IMR-90 (cell line): Measurements from ENCODE around the gene ABHD2.

Experiments
- CEBPB ChIP-seq: IDR thresholded peaks from 2 replicates; pipeline ENCODE4 v1.6.1; 2012; ENCODE audit warnings: low read depth, low read length, improper control_type of control experiment
- CHD1 ChIP-seq: IDR thresholded peaks from 2 replicates; pipeline ENCODE4 v1.6.1; 2012; ENCODE audit warnings: low read depth, low read length, improper control_type of control experiment
- FOS ChIP-seq: fragments of 150-350 bp; IDR thresholded peaks from 2 replicates; pipeline ENCODE4 v1.6.1; 2016; ENCODE audit warnings: low read depth, low read length
- MAZ ChIP-seq: IDR thresholded peaks from 2 replicates; pipeline ENCODE4 v1.6.1; 2012; ENCODE audit warnings: low read depth, mild to moderate bottlenecking, low read length, improper control_type of control experiment, moderate library complexity, borderline replicate concordance
- MXI1 ChIP-seq: IDR thresholded peaks from 2 replicates; pipeline ENCODE4 v1.6.1; 2012; ENCODE audit warnings: low read depth, mild to moderate bottlenecking, low read length, moderate library complexity, borderline replicate concordance
- POLR2A ChIP-seq: IDR thresholded peaks from 2 replicates; pipeline ENCODE4 v1.6.1; 2012; ENCODE audit warnings: mild to moderate bottlenecking, low read depth, low read length
- RCOR1 ChIP-seq: IDR thresholded peaks from 2 replicates; pipeline ENCODE4 v1.6.1; 2012; ENCODE audit warnings: mild to moderate bottlenecking, low read length, improper control_type of control experiment; ENCODE audit not compliant: insufficient replicate concordance
- RFX5 ChIP-seq: IDR thresholded peaks from 2 replicates; pipeline ENCODE4 v1.8.0; 2012; ENCODE audit warnings: low read depth, mild to moderate bottlenecking, low read length, moderate library complexity
- TF ChIP-seq, protein P1 (sequence below): conservative IDR thresholded peaks from 2 replicates; pipeline ENCODE4 v1.5.1; 2012; ENCODE audit warnings: mild to moderate bottlenecking, low read depth, low read length, improper control_type of control experiment
- TF ChIP-seq, protein P2 (sequence below): fragments of 150-350 bp; IDR thresholded peaks from 2 replicates; pipeline ENCODE4 v1.6.1; 2017; ENCODE audit warnings: mild to moderate bottlenecking, antibody characterized with exemption, low read length, low read depth
- TF ChIP-seq, protein P3 (sequence below): fragments of 150-350 bp; IDR thresholded peaks from 2 replicates; pipeline ENCODE4 v1.6.1; 2016; ENCODE audit warnings: low read depth, mild to moderate bottlenecking, low read length, moderate library complexity, borderline replicate concordance

DNA sequence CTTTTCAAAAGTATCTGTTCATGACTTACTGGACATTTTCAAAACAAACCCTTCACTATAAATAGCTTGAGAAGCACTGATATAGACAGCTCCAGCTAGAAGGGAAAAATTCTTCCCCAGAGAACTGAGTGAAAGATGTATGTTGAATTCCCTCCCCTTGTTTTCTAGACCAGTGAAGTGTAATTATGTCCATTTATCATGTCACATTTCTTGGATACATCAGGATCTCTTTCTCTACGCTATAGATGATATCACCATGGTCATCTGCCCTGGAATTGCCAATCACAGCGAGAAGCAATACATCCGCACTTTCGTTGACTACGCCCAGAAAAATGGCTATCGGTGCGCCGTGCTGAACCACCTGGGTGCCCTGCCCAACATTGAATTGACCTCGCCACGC lies 66.9 kb downstream of the ABHD2 start:
- TF ChIP-seq, protein P1, sequence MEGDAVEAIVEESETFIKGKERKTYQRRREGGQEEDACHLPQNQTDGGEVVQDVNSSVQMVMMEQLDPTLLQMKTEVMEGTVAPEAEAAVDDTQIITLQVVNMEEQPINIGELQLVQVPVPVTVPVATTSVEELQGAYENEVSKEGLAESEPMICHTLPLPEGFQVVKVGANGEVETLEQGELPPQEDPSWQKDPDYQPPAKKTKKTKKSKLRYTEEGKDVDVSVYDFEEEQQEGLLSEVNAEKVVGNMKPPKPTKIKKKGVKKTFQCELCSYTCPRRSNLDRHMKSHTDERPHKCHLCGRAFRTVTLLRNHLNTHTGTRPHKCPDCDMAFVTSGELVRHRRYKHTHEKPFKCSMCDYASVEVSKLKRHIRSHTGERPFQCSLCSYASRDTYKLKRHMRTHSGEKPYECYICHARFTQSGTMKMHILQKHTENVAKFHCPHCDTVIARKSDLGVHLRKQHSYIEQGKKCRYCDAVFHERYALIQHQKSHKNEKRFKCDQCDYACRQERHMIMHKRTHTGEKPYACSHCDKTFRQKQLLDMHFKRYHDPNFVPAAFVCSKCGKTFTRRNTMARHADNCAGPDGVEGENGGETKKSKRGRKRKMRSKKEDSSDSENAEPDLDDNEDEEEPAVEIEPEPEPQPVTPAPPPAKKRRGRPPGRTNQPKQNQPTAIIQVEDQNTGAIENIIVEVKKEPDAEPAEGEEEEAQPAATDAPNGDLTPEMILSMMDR = no peak
- TF ChIP-seq, protein P2, sequence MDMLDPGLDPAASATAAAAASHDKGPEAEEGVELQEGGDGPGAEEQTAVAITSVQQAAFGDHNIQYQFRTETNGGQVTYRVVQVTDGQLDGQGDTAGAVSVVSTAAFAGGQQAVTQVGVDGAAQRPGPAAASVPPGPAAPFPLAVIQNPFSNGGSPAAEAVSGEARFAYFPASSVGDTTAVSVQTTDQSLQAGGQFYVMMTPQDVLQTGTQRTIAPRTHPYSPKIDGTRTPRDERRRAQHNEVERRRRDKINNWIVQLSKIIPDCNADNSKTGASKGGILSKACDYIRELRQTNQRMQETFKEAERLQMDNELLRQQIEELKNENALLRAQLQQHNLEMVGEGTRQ = no peak
- no peak for TF ChIP-seq POLR2A
- TF ChIP-seq CEBPB = no peak
- no peak for TF ChIP-seq RCOR1
- TF ChIP-seq RFX5 = no peak
- no peak for TF ChIP-seq FOS
- TF ChIP-seq MXI1 = no peak
- TF ChIP-seq, protein P3, sequence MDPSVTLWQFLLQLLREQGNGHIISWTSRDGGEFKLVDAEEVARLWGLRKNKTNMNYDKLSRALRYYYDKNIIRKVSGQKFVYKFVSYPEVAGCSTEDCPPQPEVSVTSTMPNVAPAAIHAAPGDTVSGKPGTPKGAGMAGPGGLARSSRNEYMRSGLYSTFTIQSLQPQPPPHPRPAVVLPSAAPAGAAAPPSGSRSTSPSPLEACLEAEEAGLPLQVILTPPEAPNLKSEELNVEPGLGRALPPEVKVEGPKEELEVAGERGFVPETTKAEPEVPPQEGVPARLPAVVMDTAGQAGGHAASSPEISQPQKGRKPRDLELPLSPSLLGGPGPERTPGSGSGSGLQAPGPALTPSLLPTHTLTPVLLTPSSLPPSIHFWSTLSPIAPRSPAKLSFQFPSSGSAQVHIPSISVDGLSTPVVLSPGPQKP = no peak
- no peak for TF ChIP-seq CHD1
- no peak for TF ChIP-seq MAZ
